ENCODE results near the gene ACP2.

The ACP2 gene

GRCh38 chr11:47254386-47254785 lies 5.8 kb upstream of the ACP2 start:
- DNase-seq (ENCODE audit: low read depth), result no peak
- no peak overlapping the region for H3K4me3 ChIP-seq (ENCODE audit: control insufficient read depth, low read depth, low read length)
- no peak for TF ChIP-seq CTCF (IDR thresholded peaks at IDR 0.05; ENCODE audit: control insufficient read depth, insufficient read depth, low read depth, low read length, missing control alignments)

- no peak for DNase-seq (ENCODE audit: low read depth)
- no peak for TF ChIP-seq CTCF (IDR thresholded peaks at IDR 0.05; ENCODE audit: control insufficient read depth, insufficient read depth, low read depth, low read length, missing control alignments)
- no peak overlapping the region for H3K4me3 ChIP-seq (ENCODE audit: control insufficient read depth, low read depth, low read length)
Observed at GRCh38 chr11:47253660-47254059, 5.0 kb upstream of the ACP2 start.

- no peak for TF ChIP-seq CTCF (IDR thresholded peaks at IDR 0.05; ENCODE audit: control insufficient read depth, insufficient read depth, low read depth, low read length, missing control alignments)
- H3K4me3 ChIP-seq (ENCODE audit: control insufficient read depth, low read depth, low read length), result no peak overlapping the region
- no peak for DNase-seq (ENCODE audit: low read depth)
Observed at GRCh38 chr11:47251751-47252150, 3.1 kb upstream of the ACP2 start.

GRCh38 chr11:47249378-47249715 lies 733 bp upstream of the ACP2 start:
- no peak for DNase-seq (ENCODE audit: low read depth)
- peak overlapping the region; percentile 85 for H3K4me3 ChIP-seq (ENCODE audit: control insufficient read depth, low read depth, low read length)
- TF ChIP-seq CTCF (IDR thresholded peaks at IDR 0.05; ENCODE audit: control insufficient read depth, insufficient read depth, low read depth, low read length, missing control alignments), result no peak

- TF ChIP-seq CTCF (IDR thresholded peaks at IDR 0.05; ENCODE audit: control insufficient read depth, insufficient read depth, low read depth, low read length, missing control alignments), result no peak
- H3K4me3 ChIP-seq (ENCODE audit: control insufficient read depth, low read depth, low read length), result peak overlapping the region; percentile 85
- DNase-seq (ENCODE audit: low read depth), result no peak
Observed at GRCh38 chr11:47248304-47248663, 330 bp downstream of the ACP2 start.

GRCh38 chr11:47247502-47247901 lies 1.1 kb downstream of the ACP2 start:
- DNase-seq (ENCODE audit: low read depth), result no peak
- H3K4me3 ChIP-seq (ENCODE audit: control insufficient read depth, low read depth, low read length), result no peak overlapping the region
- TF ChIP-seq CTCF (IDR thresholded peaks at IDR 0.05; ENCODE audit: control insufficient read depth, insufficient read depth, low read depth, low read length, missing control alignments), result no peak
